GM21786 (cell line): Measurements from ENCODE around the gene TNFRSF18.
"Not testable (repeated sequence)": the region's sequence is repeated elsewhere in the genome, so short reads cannot be mapped to it uniquely, and the experiment has no call there.

Experiments
- ATAC-seq: cut with Tn5 transposase; IDR thresholded peaks from one replicate; pipeline ENCODE4 v1.9.1; 2021; ENCODE audit not compliant: unreplicated experiment

Gene TNFRSF18

DNA sequence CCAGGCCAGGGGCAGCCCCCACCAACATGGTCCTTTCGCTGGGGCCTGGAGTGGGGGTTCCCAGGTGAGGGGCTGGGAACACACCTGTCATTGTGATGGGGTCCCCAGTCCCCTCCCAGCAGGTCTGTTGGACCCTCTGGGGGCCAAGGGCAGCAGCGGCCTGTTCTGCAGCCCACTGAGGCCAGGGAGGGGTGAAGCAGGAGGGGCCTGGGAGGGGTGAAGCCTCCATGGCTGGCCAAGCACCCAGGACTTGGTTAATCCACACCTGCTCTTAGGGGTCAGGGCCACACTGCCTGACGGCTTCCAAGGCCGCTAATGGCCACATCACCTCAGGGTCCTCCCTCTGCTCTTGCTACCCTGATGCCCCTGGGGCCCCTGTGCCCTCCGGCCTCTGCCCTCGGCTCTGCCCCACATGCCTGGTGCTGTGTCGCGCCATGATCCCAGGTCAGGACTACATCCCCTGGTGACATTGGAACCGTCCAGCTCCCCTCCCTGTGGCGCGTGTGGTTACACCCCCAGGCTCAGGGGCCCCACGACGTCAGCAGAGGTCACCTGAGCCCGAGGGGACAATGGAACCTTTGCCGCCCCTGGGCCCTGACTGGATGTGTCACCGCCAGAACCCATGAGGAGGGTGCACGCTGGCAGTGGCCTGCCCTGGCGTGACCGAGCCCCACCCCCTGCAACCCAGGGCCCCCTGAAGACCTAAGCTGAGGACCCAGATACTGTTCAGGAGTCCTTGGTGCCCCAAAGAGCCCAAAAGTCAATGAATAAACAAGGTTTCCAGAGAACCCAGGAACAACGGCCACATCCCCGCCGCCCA, 7.0 kb downstream of the TNFRSF18 start:
- ATAC-seq = no peak

DNA sequence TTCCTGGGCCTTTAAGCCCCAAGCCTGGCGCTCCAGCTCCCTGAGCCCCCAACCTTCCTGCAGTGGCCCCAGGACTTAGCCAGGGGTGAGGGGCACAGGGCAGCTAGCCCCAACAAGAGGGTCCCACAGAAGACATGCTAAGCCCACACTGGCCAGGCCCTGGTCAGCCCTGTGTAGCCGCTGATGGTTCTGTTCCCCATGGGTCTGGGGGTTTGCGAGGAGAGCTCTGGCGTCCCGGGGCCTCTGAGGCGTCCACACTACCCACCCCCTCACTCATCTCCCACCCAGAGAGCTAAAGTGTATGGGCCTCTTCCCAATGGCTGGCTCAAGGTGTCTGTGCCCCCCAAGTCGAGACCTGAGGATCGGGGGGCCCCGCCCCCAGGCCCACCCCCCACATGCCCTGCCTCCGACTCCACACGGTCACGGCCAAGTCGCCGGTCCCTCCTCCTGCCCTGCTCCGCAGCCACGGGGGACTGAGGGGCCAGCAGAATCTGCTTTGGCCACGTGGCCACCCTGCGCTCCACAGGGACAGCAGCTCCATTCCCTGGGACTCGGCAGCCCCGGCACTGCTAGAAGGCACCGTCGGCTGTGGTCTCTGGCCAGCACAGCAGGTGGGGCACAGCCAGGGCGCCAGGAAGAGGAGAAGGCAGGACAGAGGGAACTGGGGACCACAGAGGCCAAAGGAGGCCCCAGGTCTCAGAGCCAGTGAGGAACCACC, 7.8 kb downstream of the TNFRSF18 start:
- ATAC-seq = no peak

DNA sequence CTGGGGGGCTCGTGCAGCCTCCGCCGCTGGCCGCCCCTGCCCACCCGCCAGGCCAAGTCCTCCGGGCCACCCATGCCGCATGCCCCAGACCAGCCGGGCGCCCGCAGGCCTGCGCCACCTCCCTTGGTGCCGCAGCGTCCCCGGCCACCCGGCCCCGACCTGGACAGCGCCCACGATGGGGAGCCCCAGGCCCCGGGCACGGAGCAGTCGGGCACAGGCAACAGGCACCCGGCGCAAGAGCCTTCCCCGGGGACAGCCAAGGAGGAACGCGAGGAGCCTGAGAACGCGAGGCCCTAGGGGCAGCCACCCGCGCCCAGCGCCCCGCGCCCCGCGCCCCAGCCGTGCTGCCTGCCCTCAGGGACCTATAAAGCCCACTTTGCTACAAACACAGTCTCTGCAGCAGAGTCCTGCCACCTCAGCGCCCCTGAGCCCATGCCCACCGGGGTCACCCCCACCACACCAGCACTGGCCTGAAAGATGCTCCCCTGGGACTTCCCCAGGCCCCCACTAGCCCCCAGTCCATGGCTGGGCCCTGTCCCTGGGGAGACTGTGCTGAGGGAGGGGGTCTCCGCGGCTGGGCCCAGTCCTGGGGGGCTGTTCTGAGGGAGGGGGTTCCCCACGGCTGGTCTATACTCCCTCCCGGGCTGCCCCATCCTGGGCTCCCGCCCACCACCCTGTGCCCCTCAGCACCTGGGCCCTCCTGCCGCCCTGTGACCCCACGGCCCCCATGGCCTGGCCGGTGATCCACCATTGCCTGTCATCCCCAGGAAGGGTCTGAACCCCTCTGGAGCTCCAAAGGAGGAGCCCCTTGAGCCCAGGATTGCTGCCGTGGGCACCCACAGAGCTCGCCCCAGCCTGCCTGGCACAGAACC, 8.6 kb downstream of the TNFRSF18 start:
- no peak for ATAC-seq

DNA sequence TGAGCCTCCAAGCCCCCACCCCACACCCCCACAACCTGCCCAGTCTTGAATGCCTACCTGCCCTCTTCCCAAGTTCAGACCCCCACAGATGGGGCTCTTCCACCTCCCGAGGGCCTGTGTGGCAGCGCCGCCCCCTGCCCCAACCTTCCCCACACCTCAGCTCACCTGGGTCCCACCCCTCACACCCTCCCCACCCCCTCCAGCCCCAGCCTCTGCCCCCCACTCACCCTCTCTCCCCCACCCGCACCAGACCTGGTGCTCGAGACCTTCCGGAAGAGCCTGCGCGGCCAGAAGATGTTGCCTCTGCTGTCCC, 9.2 kb downstream of the TNFRSF18 start:
- ATAC-seq = no peak

DNA sequence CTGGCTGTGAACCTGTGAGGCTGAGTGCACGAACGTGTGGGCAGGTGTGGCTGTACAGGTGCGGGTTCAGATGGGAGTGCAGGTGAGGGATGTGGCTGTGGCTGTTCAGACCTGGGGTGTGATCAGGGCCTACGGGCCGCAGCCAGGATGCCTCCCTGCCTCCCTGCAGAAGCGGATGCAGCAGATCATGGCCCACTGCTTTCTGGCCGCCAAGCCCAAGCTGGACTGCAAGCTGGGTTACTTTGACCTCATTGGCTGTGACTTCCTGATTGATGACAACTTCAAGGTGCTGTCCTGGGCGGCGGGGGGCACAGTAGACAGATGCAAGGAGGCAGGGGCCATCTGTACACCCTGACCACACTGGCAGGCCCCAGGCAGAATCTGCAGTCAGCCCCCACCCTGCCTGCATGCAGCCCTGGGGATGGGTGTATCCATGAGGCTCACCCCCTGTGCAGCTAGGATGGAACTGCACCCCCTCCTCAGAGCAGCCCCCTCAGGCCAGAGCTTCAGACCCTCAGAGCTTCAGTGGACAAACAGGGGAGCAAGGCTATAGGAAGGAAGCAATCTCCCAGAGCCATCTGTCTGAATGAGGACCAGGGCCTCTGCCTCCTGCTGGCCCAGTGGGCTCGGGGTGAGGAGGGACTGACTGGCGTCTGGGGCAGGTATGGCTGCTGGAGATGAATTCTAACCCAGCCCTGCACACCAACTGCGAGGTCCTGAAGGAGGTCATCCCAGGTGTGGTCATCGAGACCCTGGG, 9.8 kb downstream of the TNFRSF18 start:
- no peak for ATAC-seq

DNA sequence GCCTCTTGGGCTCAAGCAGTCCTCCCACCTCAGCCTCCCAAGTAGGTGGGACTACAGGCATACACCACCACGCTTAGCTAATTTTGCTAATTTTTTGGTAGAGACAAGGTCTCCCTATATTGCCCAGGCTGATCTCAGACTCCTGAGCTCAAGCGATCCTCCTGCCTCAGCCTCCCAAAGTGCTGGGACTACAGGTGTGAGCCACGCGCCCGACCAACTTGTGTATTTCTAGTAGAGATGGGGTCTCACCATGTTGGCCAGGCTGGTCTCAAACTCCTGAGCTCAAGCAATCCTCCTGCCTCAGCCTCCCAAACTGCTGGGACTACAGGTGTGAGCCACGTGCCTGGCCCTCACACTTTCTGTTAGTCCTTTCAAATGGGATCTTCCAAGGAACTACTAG, 10.7 kb downstream of the TNFRSF18 start:
- ATAC-seq = not testable (repeated sequence)

DNA sequence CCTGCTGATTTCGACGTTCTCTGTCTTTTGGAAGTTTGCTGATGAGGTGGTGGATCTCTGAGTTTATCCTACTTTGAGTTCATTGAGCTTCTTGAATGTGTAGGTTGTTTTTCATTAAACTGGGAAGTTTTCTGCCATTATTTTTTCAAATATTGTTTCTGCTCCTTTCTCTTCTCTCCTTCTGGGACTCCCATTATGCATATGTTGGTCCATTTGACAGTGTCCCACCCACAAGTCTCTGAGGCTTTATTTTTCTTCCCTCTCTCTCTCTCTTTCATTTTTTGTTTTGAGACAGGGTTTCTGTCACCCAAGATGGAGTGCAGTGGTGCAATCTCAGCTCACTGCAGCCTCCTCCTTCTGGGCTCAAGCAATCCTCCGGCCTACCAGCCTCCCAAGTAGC, 11.7 kb downstream of the TNFRSF18 start:
- no peak for ATAC-seq

DNA sequence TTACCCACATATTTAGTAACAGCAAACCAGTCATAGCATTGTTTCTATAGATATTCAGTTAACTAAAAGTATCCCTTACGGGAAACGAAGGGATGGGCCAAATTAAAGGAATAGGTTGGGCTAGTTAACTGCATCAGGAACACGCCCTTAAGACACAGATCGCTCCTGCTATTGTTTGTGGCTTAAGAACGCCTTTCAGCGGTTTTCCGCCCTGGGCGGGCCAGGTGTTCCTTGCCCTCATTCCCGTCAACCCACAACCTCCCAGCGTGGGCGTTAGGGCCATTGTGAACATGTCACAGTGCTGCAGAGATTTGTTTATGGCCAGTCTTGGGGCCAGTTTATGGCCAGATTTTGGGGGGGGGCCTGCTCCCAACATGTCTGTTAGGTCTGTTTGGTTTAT, 14.7 kb downstream of the TNFRSF18 start:
- ATAC-seq = no peak

DNA sequence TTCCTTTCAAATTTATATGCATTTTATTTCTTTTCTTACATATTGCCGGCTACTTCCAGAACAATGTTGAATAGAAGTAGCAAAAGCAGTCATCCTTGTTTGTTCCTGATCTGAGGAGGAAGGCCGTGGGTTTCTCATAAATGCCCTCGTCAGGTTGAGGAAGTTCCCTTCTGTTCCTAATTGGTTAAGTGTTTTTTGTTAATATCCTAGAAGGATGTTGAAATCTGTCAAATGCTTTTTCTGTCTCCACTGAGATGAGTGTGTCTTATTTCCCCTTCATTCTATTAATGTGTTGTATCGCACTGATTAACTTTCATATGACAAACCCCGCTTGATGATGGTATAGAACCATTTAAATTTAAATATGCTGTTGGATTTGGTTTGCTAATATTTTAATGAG, 17.3 kb downstream of the TNFRSF18 start:
- ATAC-seq = no peak

DNA sequence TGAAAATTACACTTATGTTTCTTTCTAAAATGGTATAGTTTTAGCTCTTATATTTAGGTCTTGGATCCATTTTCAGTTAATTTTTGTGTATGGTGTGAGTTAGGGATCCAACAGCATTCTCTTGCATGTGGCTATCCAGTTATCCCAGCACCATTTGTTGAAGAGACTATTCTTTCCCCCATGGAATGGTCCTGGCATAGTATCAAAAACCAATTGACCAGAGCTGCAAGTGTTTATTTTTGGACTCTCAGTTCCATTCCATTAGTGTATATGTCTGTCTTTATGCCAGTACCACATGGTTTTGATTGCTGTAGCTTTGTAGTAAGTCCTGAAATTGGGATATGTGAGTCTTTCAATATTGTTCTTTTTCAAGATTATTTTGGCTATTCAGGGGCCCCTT, 18.5 kb downstream of the TNFRSF18 start:
- no peak for ATAC-seq

DNA sequence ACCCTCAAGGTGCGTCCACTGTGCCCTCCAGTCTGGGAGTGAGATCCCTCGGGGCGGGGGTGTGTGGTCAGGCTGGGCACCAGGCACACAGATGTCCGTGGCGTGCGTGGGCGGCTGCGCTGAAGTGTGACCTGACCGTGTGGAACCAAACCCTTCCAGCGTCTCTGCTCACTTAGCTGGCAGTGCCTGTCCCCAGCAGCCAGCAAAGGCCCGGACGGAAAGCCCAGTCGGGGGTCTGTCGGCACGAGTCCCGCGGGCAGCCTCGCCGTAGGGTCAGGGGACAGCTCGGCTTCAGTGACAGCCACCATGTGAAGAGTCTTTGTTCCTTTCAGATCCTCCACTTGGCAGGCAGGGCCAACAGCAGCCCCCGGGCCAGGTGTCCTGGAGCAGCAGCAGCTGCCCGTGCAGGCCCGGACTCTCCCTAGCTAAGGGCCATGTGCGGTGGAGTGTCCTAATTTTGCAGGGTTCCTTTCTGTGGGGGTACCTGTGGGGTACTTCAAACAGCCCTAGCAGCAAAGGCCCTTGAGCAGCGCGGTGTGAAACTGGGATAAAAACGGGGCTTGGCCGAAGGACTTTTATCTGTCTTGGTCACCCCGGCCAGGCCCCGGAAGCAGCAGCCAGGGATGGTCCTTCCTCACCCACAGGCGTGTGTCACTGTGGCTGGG, 21.2 kb downstream of the TNFRSF18 start:
- no peak for ATAC-seq

DNA sequence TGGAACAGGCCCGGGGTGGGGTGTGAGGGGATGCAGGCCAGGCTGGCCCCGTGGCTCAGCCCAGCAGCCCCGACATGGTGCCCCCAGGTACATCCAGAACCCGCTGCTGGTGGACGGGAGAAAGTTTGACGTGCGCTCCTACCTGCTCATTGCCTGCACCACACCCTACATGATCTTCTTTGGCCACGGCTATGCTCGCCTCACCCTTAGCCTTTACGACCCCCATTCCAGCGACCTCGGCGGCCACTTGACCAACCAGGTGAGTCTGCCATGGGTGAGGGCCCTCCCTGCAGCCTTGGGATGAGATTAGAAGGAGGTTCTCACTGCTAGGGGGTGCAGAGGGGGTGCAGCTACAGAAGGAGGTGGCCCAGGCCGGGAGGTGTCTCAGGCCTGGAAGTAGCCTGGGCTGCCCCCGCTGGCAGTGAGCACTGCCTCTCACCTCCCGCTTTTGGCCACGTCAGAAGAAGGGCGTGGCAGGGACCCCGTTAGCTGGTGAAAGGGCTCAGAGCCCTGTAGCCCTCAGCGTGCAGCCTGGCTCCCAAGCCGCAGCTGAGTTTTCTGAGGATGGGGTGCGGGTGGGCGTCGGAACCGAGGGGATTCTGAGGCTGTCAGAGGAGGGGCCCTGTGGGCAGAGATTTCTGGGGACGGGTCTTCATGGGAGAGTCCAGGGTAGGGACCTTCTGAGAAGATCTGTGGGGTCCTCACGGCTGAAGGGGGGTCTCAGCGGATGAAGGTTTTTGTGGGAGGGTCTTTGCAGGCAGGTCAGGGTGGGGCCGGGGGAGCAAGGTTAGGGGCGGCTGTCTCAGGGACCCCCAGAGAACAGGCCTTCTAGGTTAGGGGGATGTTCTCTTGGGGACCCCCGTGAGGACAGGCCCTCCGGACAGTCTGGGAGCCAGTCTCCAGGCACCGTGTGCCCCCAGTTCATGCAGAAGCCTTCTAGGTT, 22.3 kb downstream of the TNFRSF18 start:
- no peak for ATAC-seq

DNA sequence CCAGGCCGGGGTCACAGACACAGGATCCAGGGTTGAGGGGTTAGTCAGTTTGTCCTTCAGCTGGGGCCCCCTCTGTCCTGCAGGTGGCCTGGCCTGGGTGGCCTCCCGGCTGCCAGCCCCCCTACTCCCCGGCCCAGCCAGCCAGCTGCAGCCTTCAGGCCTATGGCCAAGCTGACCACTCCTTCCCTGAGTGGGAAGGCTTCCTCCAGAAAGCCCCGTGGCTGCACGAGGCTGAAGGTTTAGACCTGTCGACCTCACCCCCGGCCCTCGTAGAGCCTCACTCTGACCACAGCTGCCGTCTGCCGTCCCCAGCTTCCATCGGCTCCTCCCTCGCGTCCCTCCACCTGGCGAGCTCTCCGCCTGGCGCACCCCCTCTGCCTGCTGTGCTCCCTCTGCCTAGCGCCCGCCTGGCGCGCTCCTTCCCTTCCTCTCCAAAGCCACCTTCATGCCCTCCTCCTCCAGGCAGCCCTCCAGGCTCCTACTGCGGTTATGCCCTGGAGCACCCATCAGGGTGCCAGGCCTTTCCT, 23.1 kb downstream of the TNFRSF18 start:
- no peak for ATAC-seq

DNA sequence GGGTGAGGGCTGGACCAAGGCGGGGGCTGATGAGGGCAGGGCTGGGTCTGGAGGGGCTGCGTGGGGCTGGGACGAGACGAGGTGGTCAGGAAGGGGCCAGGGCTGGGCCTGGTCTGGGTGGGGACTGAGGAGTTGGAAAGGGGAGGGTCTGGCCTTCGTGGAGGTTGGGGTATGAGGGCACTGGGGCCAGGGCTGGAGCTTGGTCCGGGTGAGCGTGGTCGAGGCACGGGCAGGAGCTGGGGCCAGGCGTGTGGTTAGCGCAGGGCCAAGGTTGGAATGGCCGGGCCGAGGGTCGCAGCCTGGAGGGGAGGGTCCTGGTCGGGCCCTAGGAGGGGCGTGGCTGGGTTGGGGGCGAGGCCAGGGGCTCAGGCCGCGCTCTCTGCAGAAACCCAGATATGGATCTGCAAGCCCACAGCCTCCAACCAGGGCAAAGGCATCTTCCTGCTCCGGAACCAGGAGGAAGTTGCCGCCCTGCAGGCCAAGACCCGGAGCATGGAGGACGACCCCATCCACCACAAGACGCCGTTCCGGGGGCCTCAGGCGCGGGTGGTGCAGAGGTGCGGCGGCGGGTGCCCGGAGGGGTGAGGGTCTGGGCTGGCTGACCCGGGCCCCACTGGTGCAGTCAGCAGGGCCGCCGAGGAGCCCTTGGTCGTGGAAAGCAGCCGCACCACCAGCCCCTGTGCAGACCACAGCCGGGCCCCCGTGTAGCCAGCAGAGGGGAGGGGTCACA, 23.7 kb downstream of the TNFRSF18 start:
- ATAC-seq = no peak

DNA sequence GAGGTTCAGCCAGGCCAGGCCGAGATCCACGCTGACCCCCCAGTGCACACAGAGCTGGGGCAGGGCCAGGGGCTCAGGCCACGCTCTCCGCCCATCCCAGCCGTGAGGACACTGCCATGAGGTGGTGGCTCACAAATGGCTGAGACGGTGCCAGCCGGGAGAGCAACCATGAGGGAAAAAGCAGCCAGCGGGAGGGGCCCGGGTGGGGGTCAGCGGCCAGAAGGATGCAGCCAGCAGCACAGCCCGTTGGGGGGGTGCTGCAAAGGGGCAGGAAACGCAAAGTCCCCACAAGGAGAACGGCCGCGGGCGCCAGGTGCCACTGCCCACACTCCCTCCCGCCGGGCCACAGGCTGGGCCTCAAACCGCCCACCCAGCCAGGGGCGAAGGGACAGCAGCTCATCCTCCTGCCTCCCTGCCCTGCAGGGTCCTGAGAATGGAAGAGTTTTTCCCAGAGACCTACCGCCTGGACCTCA, 24.4 kb downstream of the TNFRSF18 start:
- no peak for ATAC-seq

DNA sequence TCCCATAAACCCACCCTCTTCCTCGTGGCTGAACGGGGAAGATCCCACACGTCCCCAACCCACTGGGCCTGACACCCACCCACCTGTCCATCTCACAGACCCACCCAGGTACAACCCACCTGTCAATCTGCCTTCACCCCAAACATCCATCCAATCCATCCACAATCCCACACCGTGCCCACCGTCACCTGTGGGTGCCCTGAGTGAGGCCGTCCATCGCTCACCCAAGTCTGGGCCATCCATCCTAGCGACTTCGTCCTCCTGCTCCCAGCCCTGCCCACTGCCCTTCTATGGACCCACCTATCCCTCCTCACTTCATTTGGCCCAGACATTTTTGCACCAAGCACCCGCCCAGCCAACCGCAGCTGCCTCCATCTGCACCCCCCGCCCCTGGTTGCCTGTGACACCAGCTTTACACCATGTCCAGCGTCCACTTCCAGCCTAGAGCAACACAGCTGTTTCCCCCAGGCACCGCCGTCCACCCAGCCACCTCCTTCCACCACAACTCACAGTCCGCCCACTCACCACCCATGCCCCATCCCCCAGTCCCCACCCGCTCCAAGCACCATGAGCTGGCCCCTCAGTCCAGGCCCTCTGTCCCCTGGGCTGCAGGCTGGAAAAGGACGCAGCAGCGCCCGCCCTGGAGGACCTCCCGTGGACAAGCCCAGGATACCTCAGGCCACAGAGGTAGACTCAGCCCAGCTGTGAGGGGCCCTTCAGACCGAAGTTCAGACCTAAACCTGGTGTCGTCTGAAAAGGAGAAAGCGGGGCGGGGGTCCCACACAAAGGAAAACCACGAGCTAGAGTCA, 25.1 kb downstream of the TNFRSF18 start:
- ATAC-seq = no peak
